Measurements from ENCODE around the gene FREM2.

- no peak for TF ChIP-seq EP300 (IDR thresholded peaks at IDR 0.05; ENCODE audit: borderline replicate concordance)
- no peak for TF ChIP-seq YY1 (IDR thresholded peaks at IDR 0.05; ENCODE audit: low read depth)
- no peak for TF ChIP-seq TAF1 (IDR thresholded peaks at IDR 0.05; ENCODE audit: low read depth)
- no peak for TF ChIP-seq MAX (IDR thresholded peaks at IDR 0.05)
- TF ChIP-seq, protein P1, sequence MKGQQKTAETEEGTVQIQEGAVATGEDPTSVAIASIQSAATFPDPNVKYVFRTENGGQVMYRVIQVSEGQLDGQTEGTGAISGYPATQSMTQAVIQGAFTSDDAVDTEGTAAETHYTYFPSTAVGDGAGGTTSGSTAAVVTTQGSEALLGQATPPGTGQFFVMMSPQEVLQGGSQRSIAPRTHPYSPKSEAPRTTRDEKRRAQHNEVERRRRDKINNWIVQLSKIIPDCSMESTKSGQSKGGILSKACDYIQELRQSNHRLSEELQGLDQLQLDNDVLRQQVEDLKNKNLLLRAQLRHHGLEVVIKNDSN (IDR thresholded peaks at IDR 0.05): no peak
- TF ChIP-seq, protein P2, sequence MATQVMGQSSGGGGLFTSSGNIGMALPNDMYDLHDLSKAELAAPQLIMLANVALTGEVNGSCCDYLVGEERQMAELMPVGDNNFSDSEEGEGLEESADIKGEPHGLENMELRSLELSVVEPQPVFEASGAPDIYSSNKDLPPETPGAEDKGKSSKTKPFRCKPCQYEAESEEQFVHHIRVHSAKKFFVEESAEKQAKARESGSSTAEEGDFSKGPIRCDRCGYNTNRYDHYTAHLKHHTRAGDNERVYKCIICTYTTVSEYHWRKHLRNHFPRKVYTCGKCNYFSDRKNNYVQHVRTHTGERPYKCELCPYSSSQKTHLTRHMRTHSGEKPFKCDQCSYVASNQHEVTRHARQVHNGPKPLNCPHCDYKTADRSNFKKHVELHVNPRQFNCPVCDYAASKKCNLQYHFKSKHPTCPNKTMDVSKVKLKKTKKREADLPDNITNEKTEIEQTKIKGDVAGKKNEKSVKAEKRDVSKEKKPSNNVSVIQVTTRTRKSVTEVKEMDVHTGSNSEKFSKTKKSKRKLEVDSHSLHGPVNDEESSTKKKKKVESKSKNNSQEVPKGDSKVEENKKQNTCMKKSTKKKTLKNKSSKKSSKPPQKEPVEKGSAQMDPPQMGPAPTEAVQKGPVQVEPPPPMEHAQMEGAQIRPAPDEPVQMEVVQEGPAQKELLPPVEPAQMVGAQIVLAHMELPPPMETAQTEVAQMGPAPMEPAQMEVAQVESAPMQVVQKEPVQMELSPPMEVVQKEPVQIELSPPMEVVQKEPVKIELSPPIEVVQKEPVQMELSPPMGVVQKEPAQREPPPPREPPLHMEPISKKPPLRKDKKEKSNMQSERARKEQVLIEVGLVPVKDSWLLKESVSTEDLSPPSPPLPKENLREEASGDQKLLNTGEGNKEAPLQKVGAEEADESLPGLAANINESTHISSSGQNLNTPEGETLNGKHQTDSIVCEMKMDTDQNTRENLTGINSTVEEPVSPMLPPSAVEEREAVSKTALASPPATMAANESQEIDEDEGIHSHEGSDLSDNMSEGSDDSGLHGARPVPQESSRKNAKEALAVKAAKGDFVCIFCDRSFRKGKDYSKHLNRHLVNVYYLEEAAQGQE (IDR thresholded peaks at IDR 0.05; ENCODE audit: low read depth): no peak
- no peak for TF ChIP-seq NFIC (IDR thresholded peaks at IDR 0.05)
- no peak for TF ChIP-seq RAD21 (IDR thresholded peaks at IDR 0.05; ENCODE audit: low read depth)
- no peak for TF ChIP-seq CREB1 (IDR thresholded peaks at IDR 0.05; ENCODE audit: low read depth)
- TF ChIP-seq FOXM1 (IDR thresholded peaks at IDR 0.05; ENCODE audit: borderline replicate concordance, low read depth): no peak
- TF ChIP-seq CEBPB (IDR thresholded peaks at IDR 0.05): no peak
- no peak for TF ChIP-seq EGR1 (IDR thresholded peaks at IDR 0.05)
- no peak for TF ChIP-seq ZBTB7A (IDR thresholded peaks at IDR 0.05; ENCODE audit: low read depth)
- no peak for TF ChIP-seq TCF12 (IDR thresholded peaks at IDR 0.05; ENCODE audit: low read depth)
Observed at GRCh38 chr13:38690231-38690630, 3.4 kb downstream of the FREM2 start.

Data from Ishikawa (cell line).